HCT116 (cell line): ENCODE results near the gene DUOXA1. TPM values are rescaled to one million over a fixed set of nuclear protein-coding genes. Genes with fewer than 3 reads are reported as not detected.
A peak's percentile ranks its signal among the peaks of the same experiment; 100 is the strongest.

ENCODE experiments used
- ATAC-seq: fragments of 200-7000 bp; cut with Tn5 transposase; 2 replicates; pipeline ENCODE4 v1.9.1; 2020; ENCODE audit warnings: mild to moderate bottlenecking, moderate library complexity
- BruUV-seq: library from RNA; stranded (reverse); fragments of 400-500 nt; replicated peaks from 2 replicates; lab custom pipeline; 2021; lab: Mats Ljungman, UMichigan
- CTCF ChIA-PET: fragments of 300-600 bp; sonication (Branson Sonifier 250); formaldehyde crosslinking; loops from one replicate; lab custom pipeline; 2021; ENCODE audit warnings: antibody characterized with exemption; lab: Charles Lee
- POLR2A ChIA-PET: fragments of 300-600, 350-600 bp; sonication (Branson Sonifier 250); formaldehyde crosslinking; loops from one replicate; lab custom pipeline; 2021; ENCODE audit warnings: antibody characterized with exemption; lab: Charles Lee
- RAD21 ChIA-PET, 2 experiments: fragments of 300-600 bp; sonication (Branson Sonifier 250); formaldehyde crosslinking; loops; one replicate each; lab custom pipeline; 2023; ENCODE audit warnings: low total read pairs in 2 of 2; ENCODE audit not compliant: uncharacterized antibody in 2 of 2, unreplicated experiment in 2 of 2, low non-redundant PET in 1 of 2; lab: Charles Lee
- DNase-seq: peaks from one replicate; pipeline ENCODE4 v3.0.0-alpha.2; 2010; ENCODE audit warnings: low read depth, low spot score
- H2AFZ ChIP-seq: fragments of 200-600 bp; shearing (Covaris generic), sonication (generic); 2 replicates; pipeline ENCODE4 v1.6.1; 2017; ENCODE audit warnings: low read depth, mixed run types, mixed read lengths, antibody characterized with exemption, low read length; ENCODE audit not compliant: poor library complexity, severe bottlenecking
- H3K27ac ChIP-seq: 2 replicates; pipeline ENCODE4 v1.5.1; 2012; ENCODE audit warnings: low read depth, low read length
- H3K27me3 ChIP-seq: fragments of 200-600 bp; sonication (generic); 2 replicates; pipeline ENCODE4 v1.6.1; 2016; ENCODE audit warnings: mixed run types, low read length, mixed read lengths; ENCODE audit not compliant: insufficient read depth
- H3K36me3 ChIP-seq, 2 experiments: fragments of 200-500 bp in 1 of 2; fragments of 200-600 bp in 1 of 2; sonication (Bioruptor generic) in 1 of 2; sonication (generic) in 1 of 2; 2 replicates each; pipeline versions ENCODE4 v1.5.1 to v1.6.1; 2014 to 2016; ENCODE audit warnings: low read length in 2 of 2, inconsistent platforms in 1 of 2, mixed read lengths in 1 of 2, mixed run types in 1 of 2; ENCODE audit not compliant: insufficient read depth in 2 of 2, control insufficient read depth in 1 of 2
- H3K4me1 ChIP-seq, 2 experiments: fragments of 200-600 bp in 1 of 2; sonication (generic) in 1 of 2; 2 replicates each; pipeline versions ENCODE4 v1.5.1 to v1.6.1; 2012 to 2017; ENCODE audit warnings: low read length in 2 of 2, inconsistent platforms in 1 of 2, mild to moderate bottlenecking in 1 of 2, mixed read lengths in 1 of 2, mixed run types in 1 of 2, moderate library complexity in 1 of 2; ENCODE audit not compliant: insufficient read depth in 2 of 2, control insufficient read depth in 1 of 2
- H3K4me2 ChIP-seq: fragments of 200-600 bp; sonication (generic); 2 replicates; pipeline ENCODE4 v1.6.1; 2017; ENCODE audit warnings: mixed run types, low read length, mixed read lengths
- H3K4me3 ChIP-seq, 2 experiments: fragments of 200-600 bp in 1 of 2; sonication (generic) in 1 of 2; replicated peaks in 1 of 2; 2 replicates each; pipeline ENCODE4 v1.5.1; 2011 to 2016; ENCODE audit warnings: low read length in 2 of 2, control low read depth in 1 of 2, low read depth in 1 of 2, mild to moderate bottlenecking in 1 of 2, mixed read lengths in 1 of 2, mixed run types in 1 of 2
- H3K79me2 ChIP-seq: fragments of 200-600 bp; sonication (generic); 2 replicates; pipeline ENCODE4 v1.6.1; 2017; ENCODE audit warnings: mild to moderate bottlenecking, mixed run types, low read length, moderate library complexity, mixed read lengths; ENCODE audit not compliant: insufficient read depth
- H3K9ac ChIP-seq: fragments of 200-600 bp; sonication (generic); 2 replicates; pipeline ENCODE4 v1.6.1; 2016; ENCODE audit warnings: low read length, mixed read lengths
- H3K9me2 ChIP-seq: fragments of 200-600 bp; sonication (generic), shearing (Covaris generic); 2 replicates; pipeline ENCODE4 v1.6.1; 2017; ENCODE audit warnings: mixed run types, mild to moderate bottlenecking, moderate library complexity; ENCODE audit not compliant: insufficient read depth
- H3K9me3 ChIP-seq, 2 experiments: fragments of 200-500 bp in 1 of 2; fragments of 200-600 bp in 1 of 2; sonication (Bioruptor generic) in 1 of 2; sonication (generic) in 1 of 2; 2 replicates each; pipeline ENCODE4 v1.6.1; 2014 to 2017; ENCODE audit warnings: low read length in 2 of 2, mixed read lengths in 2 of 2, inconsistent platforms in 1 of 2, low read depth in 1 of 2, mild to moderate bottlenecking in 1 of 2, mixed run types in 1 of 2, moderate library complexity in 1 of 2; ENCODE audit not compliant: control insufficient read depth in 1 of 2, insufficient read depth in 1 of 2
- H4K20me1 ChIP-seq: fragments of 200-600 bp; sonication (generic), shearing (Covaris generic); 2 replicates; pipeline ENCODE4 v1.6.1; 2017; ENCODE audit warnings: mixed run types, mild to moderate bottlenecking, moderate library complexity; ENCODE audit not compliant: insufficient read depth
- EGR1 ChIP-seq: IDR thresholded peaks from 2 replicates; pipeline ENCODE4 v1.6.1; 2012; ENCODE audit warnings: low read depth
- POLR2AphosphoS5 ChIP-seq: IDR thresholded peaks from 2 replicates; pipeline ENCODE4 v1.6.1; 2011; ENCODE audit warnings: mild to moderate bottlenecking, low read depth, low read length, moderate library complexity
- RAD21 ChIP-seq: IDR thresholded peaks from 2 replicates; pipeline ENCODE4 v1.6.1; 2012; ENCODE audit warnings: low read depth, mild to moderate bottlenecking
- intact Hi-C: fragments of 100-400 bp; cut with micrococcal nuclease; formaldehyde crosslinking; loops from 2 replicates; pipeline ENCODE4 v1.10.0; 2022
- total RNA-seq: library from RNA; stranded (reverse); gene quantifications from one replicate; pipeline ENCODE4 v1.2.1, GENCODE V29; 2021; ENCODE audit not compliant: unreplicated experiment
- TF ChIP-seq, protein P1 (sequence below), 3 experiments: fragments of 200-600 bp in 1 of 3; sonication (generic) in 1 of 3; IDR thresholded peaks in 2 of 3; conservative IDR thresholded peaks in 1 of 3; 2 replicates each; pipeline ENCODE4 v1.5.1; 2012 to 2017; ENCODE audit warnings: low read depth in 2 of 3, low read length in 2 of 3, antibody characterized with exemption in 1 of 3, borderline replicate concordance in 1 of 3, control low read depth in 1 of 3, mild to moderate bottlenecking in 1 of 3, mixed read lengths in 1 of 3, mixed run types in 1 of 3, moderate library complexity in 1 of 3; ENCODE audit not compliant: insufficient read depth in 1 of 3

DUOXA1 gene
- total RNA-seq, 1 experiment from 2014 or later, result 2.3 TPM

DNA sequence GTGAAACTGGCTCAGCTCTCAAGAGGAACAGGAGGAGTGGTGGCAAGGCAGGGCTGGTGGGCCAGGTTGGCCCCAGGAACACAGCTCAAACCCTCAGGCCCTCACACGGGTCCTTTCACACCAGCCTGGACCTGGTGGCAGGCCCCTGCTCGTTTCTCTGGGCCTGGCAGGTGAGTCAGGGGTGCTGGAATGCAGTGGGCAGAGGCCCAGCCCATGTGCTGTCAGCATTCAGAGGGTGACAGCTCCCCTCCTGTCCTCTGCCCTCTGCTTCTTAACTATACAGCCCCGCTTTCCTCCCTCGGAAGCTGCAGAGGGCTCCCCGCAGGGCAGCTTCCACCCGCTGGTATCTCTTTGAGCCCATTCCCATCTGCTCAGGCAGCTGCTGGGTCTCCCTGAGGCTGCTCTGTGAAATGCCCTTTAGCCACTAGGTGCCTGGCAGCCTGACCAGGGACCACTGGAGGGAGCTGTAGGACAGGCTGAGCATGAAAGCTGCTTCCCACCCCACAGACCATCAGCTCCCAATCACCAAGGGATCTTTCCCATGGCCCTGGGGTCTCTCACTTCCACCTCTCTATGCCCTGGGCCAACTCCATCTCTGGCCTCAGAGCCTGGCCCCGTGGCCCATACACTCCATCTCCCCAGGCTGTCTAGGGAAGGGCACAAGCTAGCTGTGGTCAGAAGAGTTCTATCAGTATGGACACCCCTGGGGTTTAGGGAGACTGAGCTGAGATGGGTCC lies 33.3 kb upstream of the DUOXA1 start:
- Histone ChIP-seq H3K4me3 (peak overlapping the region in 1 of 2 experiments; percentile 14; a peak in 1 of 4 replicates), H3K27ac (peak overlapping the region; percentile 63), H3K9me3 (no peaks in the 10 kb centered on the region), H2AFZ (no peak overlapping the region), H3K9ac (peak overlapping the region; percentile 62), H3K4me1 (peaks cover 15 to 33% of the 10 kb centered on the region in 2 experiments), H3K27me3 (no peaks in the 10 kb centered on the region), H3K36me3 (no peaks in the 10 kb centered on the region), H3K9me2 (no peaks in the 10 kb centered on the region), H4K20me1 (no peaks in the 10 kb centered on the region), H3K4me2 (peak overlapping the region; percentile 77), H3K79me2 (0 out of 2 replicates have a peak, but pooled peaks cover 6% of the 10 kb centered on the region)
- ChIA-PET RAD21 (interaction anchor here (0.5 to 1.7 kb wide), 8 partner anchors 37 to 239 kb away, joined by 3 to 8 read pairs (median 4); a partner anchor contains a TSS), CTCF (interaction anchor here (0.6 to 4.0 kb wide), 33 partner anchors 9 to 449 kb away, joined by 3 to 48 read pairs (median 5); partner anchors contain the start of genes DUOX1 and DUOXA1), POLR2A (interaction anchor here (0.7 to 1.7 kb wide), 5 partner anchors 33 to 294 kb away, joined by 3 to 10 read pairs (median 5); partner anchors contain the start of genes DUOX1 and DUOXA1)
- ATAC-seq (peak; percentile 77), DNase-seq (peak; percentile 66)
- BruUV-seq, result no TSS peak
- TF ChIP-seq RAD21 (peak; percentile 95), POLR2AphosphoS5 (no peak), EGR1 (peak; percentile 62; the same call in 1 of the 2 replicates)
- TF ChIP-seq, protein P1, sequence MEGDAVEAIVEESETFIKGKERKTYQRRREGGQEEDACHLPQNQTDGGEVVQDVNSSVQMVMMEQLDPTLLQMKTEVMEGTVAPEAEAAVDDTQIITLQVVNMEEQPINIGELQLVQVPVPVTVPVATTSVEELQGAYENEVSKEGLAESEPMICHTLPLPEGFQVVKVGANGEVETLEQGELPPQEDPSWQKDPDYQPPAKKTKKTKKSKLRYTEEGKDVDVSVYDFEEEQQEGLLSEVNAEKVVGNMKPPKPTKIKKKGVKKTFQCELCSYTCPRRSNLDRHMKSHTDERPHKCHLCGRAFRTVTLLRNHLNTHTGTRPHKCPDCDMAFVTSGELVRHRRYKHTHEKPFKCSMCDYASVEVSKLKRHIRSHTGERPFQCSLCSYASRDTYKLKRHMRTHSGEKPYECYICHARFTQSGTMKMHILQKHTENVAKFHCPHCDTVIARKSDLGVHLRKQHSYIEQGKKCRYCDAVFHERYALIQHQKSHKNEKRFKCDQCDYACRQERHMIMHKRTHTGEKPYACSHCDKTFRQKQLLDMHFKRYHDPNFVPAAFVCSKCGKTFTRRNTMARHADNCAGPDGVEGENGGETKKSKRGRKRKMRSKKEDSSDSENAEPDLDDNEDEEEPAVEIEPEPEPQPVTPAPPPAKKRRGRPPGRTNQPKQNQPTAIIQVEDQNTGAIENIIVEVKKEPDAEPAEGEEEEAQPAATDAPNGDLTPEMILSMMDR (IDR thresholded peaks at IDR 0.05 in 2 of 3, conservative IDR thresholded peaks at IDR 0.05 in 1 of 3; ENCODE audit: borderline replicate concordance in 1 of 3, insufficient read depth in 1 of 3, low read depth in 2 of 3, low read length in 2 of 3), result peak; percentile 90 to 98 (median 97)
- intact Hi-C loops, result loop anchor here (1.0 to 10.0 kb wide), 3 partner anchors 236 to 452 kb away; no protein-coding TSS in a partner anchor
